ENCODE measurements around the gene GRM6. TPM values are rescaled to one million over a fixed set of nuclear protein-coding genes. Genes with fewer than 3 reads are reported as not detected.

GRM6 gene
- total and polyA plus RNA-seq, 9 of the 15 experiments (the other 6 are each of a cell fraction or from before 2014, with no cell fraction given) = not detected

- TF ChIP-seq, protein P1, sequence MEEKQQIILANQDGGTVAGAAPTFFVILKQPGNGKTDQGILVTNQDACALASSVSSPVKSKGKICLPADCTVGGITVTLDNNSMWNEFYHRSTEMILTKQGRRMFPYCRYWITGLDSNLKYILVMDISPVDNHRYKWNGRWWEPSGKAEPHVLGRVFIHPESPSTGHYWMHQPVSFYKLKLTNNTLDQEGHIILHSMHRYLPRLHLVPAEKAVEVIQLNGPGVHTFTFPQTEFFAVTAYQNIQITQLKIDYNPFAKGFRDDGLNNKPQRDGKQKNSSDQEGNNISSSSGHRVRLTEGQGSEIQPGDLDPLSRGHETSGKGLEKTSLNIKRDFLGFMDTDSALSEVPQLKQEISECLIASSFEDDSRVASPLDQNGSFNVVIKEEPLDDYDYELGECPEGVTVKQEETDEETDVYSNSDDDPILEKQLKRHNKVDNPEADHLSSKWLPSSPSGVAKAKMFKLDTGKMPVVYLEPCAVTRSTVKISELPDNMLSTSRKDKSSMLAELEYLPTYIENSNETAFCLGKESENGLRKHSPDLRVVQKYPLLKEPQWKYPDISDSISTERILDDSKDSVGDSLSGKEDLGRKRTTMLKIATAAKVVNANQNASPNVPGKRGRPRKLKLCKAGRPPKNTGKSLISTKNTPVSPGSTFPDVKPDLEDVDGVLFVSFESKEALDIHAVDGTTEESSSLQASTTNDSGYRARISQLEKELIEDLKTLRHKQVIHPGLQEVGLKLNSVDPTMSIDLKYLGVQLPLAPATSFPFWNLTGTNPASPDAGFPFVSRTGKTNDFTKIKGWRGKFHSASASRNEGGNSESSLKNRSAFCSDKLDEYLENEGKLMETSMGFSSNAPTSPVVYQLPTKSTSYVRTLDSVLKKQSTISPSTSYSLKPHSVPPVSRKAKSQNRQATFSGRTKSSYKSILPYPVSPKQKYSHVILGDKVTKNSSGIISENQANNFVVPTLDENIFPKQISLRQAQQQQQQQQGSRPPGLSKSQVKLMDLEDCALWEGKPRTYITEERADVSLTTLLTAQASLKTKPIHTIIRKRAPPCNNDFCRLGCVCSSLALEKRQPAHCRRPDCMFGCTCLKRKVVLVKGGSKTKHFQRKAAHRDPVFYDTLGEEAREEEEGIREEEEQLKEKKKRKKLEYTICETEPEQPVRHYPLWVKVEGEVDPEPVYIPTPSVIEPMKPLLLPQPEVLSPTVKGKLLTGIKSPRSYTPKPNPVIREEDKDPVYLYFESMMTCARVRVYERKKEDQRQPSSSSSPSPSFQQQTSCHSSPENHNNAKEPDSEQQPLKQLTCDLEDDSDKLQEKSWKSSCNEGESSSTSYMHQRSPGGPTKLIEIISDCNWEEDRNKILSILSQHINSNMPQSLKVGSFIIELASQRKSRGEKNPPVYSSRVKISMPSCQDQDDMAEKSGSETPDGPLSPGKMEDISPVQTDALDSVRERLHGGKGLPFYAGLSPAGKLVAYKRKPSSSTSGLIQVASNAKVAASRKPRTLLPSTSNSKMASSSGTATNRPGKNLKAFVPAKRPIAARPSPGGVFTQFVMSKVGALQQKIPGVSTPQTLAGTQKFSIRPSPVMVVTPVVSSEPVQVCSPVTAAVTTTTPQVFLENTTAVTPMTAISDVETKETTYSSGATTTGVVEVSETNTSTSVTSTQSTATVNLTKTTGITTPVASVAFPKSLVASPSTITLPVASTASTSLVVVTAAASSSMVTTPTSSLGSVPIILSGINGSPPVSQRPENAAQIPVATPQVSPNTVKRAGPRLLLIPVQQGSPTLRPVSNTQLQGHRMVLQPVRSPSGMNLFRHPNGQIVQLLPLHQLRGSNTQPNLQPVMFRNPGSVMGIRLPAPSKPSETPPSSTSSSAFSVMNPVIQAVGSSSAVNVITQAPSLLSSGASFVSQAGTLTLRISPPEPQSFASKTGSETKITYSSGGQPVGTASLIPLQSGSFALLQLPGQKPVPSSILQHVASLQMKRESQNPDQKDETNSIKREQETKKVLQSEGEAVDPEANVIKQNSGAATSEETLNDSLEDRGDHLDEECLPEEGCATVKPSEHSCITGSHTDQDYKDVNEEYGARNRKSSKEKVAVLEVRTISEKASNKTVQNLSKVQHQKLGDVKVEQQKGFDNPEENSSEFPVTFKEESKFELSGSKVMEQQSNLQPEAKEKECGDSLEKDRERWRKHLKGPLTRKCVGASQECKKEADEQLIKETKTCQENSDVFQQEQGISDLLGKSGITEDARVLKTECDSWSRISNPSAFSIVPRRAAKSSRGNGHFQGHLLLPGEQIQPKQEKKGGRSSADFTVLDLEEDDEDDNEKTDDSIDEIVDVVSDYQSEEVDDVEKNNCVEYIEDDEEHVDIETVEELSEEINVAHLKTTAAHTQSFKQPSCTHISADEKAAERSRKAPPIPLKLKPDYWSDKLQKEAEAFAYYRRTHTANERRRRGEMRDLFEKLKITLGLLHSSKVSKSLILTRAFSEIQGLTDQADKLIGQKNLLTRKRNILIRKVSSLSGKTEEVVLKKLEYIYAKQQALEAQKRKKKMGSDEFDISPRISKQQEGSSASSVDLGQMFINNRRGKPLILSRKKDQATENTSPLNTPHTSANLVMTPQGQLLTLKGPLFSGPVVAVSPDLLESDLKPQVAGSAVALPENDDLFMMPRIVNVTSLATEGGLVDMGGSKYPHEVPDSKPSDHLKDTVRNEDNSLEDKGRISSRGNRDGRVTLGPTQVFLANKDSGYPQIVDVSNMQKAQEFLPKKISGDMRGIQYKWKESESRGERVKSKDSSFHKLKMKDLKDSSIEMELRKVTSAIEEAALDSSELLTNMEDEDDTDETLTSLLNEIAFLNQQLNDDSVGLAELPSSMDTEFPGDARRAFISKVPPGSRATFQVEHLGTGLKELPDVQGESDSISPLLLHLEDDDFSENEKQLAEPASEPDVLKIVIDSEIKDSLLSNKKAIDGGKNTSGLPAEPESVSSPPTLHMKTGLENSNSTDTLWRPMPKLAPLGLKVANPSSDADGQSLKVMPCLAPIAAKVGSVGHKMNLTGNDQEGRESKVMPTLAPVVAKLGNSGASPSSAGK (IDR thresholded peaks at IDR 0.05) = peak; percentile 54; the same call in 1 of the 2 replicates
- no peak for TF ChIP-seq MAX (CRISPR knock-in tag; IDR thresholded peaks at IDR 0.05)
- TF ChIP-seq POU5F1 (IDR thresholded peaks at IDR 0.05; ENCODE audit: borderline replicate concordance, low read depth, low read length, partially characterized antibody) = peak; percentile 90
- peak; percentile 94 for TF ChIP-seq L3MBTL2 (IDR thresholded peaks at IDR 0.05)
- TF ChIP-seq NRF1 (conservative IDR thresholded peaks at IDR 0.05 in 1 of 2, IDR thresholded peaks at IDR 0.05 in 1 of 2) = peak; percentile 90 to 92
- 0 out of 4 replicates have a peak, but pooled peaks of 1 of the 2 experiments have one; percentile 19 for TF ChIP-seq MAZ (CRISPR knock-in tag; conservative IDR thresholded peaks at IDR 0.05 in 1 of 2, IDR thresholded peaks at IDR 0.05 in 1 of 2)
- peak; percentile 71 for TF ChIP-seq POLR2G (IDR thresholded peaks at IDR 0.05; ENCODE audit: low read depth, low read length)
- TF ChIP-seq TEAD1 (CRISPR knock-in tag; IDR thresholded peaks at IDR 0.05) = no peak
- 0 out of 2 replicates have a peak, but pooled peaks have one; percentile 21 for TF ChIP-seq ATF7 (IDR thresholded peaks at IDR 0.05)
- peak; percentile 68 for TF ChIP-seq NEUROD1 (IDR thresholded peaks at IDR 0.05; ENCODE audit: borderline replicate concordance, low read depth, low read length, partially characterized antibody)
Measured at GRCh38 chr5:179023528-179024189, 28.5 kb upstream of the GRM6 start, which contains the start of gene ZNF879 (continued).

Data from K562 (cell line).